Activated B cell treated with CpG ODN at 0.5 μM for 24 hours (primary cell): ENCODE data around the gene MYZAP. TPM values are rescaled to one million over a fixed set of nuclear protein-coding genes. Genes with fewer than 3 reads are reported as not detected.

Experiments
- ATAC-seq: fragments of 200-7000 bp; cut with Tn5 transposase; one replicate; pipeline ENCODE4 v1.10.0; 2021; ENCODE audit warnings: low read depth, mild to moderate bottlenecking, moderate library complexity
- CTCF ChIA-PET: fragments of 350-600 bp; sonication (Branson Sonifier 250); formaldehyde crosslinking; loops from one replicate; lab custom pipeline; 2021; ENCODE audit warnings: antibody characterized with exemption; lab: Charles Lee
- POLR2A ChIA-PET: fragments of 350-600 bp; sonication (Branson Sonifier 250); formaldehyde crosslinking; loops from one replicate; lab custom pipeline; 2021; ENCODE audit warnings: antibody characterized with exemption; lab: Charles Lee
- DNase-seq: peaks from one replicate; pipeline ENCODE4 v3.0.0; 2022
- H3K27ac Mint-ChIP-seq: one replicate; pipeline ENCODE4 v1.8.0; 2020; ENCODE audit warnings: mixed read lengths
- H3K27me3 Mint-ChIP-seq: one replicate; pipeline ENCODE4 v1.8.0; 2021; ENCODE audit warnings: mixed read lengths
- H3K36me3 Mint-ChIP-seq: one replicate; pipeline ENCODE4 v1.8.0; 2021; ENCODE audit warnings: low read depth, mixed read lengths
- H3K4me1 Mint-ChIP-seq: one replicate; pipeline ENCODE4 v1.8.0; 2021; ENCODE audit warnings: mixed read lengths
- H3K4me3 Mint-ChIP-seq: one replicate; pipeline ENCODE4 v1.8.0; 2020; ENCODE audit warnings: mild to moderate bottlenecking, mixed read lengths
- H3K9me3 Mint-ChIP-seq: one replicate; pipeline ENCODE4 v1.8.0; 2020; ENCODE audit warnings: mixed read lengths
- CTCF ChIP-seq: fragments of 200-600 bp; IDR thresholded peaks from one replicate; pipeline ENCODE4 v1.8.0; 2022; ENCODE audit warnings: antibody characterized with exemption, mild to moderate bottlenecking
- intact Hi-C: fragments of 100-400 bp; cut with micrococcal nuclease; formaldehyde crosslinking; loops from one replicate; pipeline ENCODE4 v1.15.1; 2024
- total RNA-seq: library from RNA; stranded (reverse); gene quantifications from 2 replicates; pipeline ENCODE4 v1.2.3, GENCODE V29; 2022

The MYZAP gene
- total RNA-seq, 1 donor from 2014 or later = 1.00 TPM

GRCh38 chr15:57631386-57632110 lies 39.8 kb downstream of the MYZAP start:
- CTCF ChIA-PET = no interaction called here
- H3K4me1 Mint-ChIP-seq = no peaks in the 10 kb centered on the region
- no peaks in the 10 kb centered on the region for H3K36me3 Mint-ChIP-seq
- ATAC-seq = no peak
- POLR2A ChIA-PET = no interaction called here
- intact Hi-C loops = no loop called here
- no peaks in the 10 kb centered on the region for H3K9me3 Mint-ChIP-seq
- H3K27ac Mint-ChIP-seq = no peak overlapping the region
- DNase-seq = no peak
- TF ChIP-seq CTCF = no peak
- no peak overlapping the region for H3K4me3 Mint-ChIP-seq
- no peaks in the 10 kb centered on the region for H3K27me3 Mint-ChIP-seq

- no peak for ATAC-seq
- intact Hi-C loops = no loop called here
- Mint-ChIP-seq H3K4me3 (no peak overlapping the region), H3K27me3 (no peaks in the 10 kb centered on the region), H3K27ac (no peak overlapping the region), H3K9me3 (no peaks in the 10 kb centered on the region), H3K4me1 (no peaks in the 10 kb centered on the region), H3K36me3 (peaks cover 11% of the 10 kb centered on the region)
- CTCF ChIA-PET = no interaction called here
- DNase-seq = no peak
- POLR2A ChIA-PET = no interaction called here
- TF ChIP-seq CTCF = no peak
Observed at GRCh38 chr15:57634290-57634689, 42.6 kb downstream of the MYZAP start.

- ChIA-PET CTCF (interaction anchor here (1.7 kb wide), 1 partner anchor 74 kb away, joined by 3 read pairs; no protein-coding TSS in a partner anchor), POLR2A (no interaction called here)
- no peak for TF ChIP-seq CTCF
- Mint-ChIP-seq H3K36me3 (peaks cover 14% of the 10 kb centered on the region), H3K4me1 (peaks cover 2% of the 10 kb centered on the region), H3K9me3 (no peaks in the 10 kb centered on the region), H3K27me3 (no peaks in the 10 kb centered on the region), H3K4me3 (no peak overlapping the region), H3K27ac (no peak overlapping the region)
- ATAC-seq (no peak), DNase-seq (no peak)
- intact Hi-C loops = no loop called here
Observed at GRCh38 chr15:57635300-57635909, 43.7 kb downstream of the MYZAP start.

- Mint-ChIP-seq H3K36me3 (peaks cover 14% of the 10 kb centered on the region), H3K27me3 (no peaks in the 10 kb centered on the region), H3K4me3 (no peak overlapping the region), H3K4me1 (peaks cover 2% of the 10 kb centered on the region), H3K27ac (no peak overlapping the region), H3K9me3 (no peaks in the 10 kb centered on the region)
- ATAC-seq = no peak
- POLR2A ChIA-PET = no interaction called here
- intact Hi-C loops = no loop called here
- TF ChIP-seq CTCF = no peak
- no peak for DNase-seq
- CTCF ChIA-PET = no interaction called here
Observed at GRCh38 chr15:57637846-57638245, 46.1 kb downstream of the MYZAP start.

GRCh38 chr15:57639306-57639705 lies 47.6 kb downstream of the MYZAP start:
- DNase-seq = no peak
- Mint-ChIP-seq H3K27me3 (no peaks in the 10 kb centered on the region), H3K9me3 (no peaks in the 10 kb centered on the region), H3K4me1 (peaks cover 2% of the 10 kb centered on the region), H3K4me3 (no peak overlapping the region), H3K27ac (no peak overlapping the region), H3K36me3 (peaks cover 17% of the 10 kb centered on the region)
- TF ChIP-seq CTCF = no peak
- intact Hi-C loops = no loop called here
- ChIA-PET POLR2A (no interaction called here), CTCF (interaction anchor here (0.7 to 1.0 kb wide), 2 partner anchors 78 to 222 kb away, joined by 3 to 4 read pairs; no protein-coding TSS in a partner anchor)
- no peak for ATAC-seq
